OCI-LY1 (cell line): ENCODE measurements around the gene RNF125.

ENCODE experiments used
- H2AFZ ChIP-seq: fragments of 200-600 bp; sonication (generic), shearing (Covaris generic); 2 replicates; pipeline ENCODE4 v1.6.0; 2014; ENCODE audit warnings: antibody characterized with exemption, mild to moderate bottlenecking, low read length
- H3F3A ChIP-seq: fragments of 200-600 bp; sonication (generic), shearing (Covaris generic); 2 replicates; pipeline ENCODE4 v1.6.0; 2014; ENCODE audit warnings: mild to moderate bottlenecking, antibody characterized with exemption, low read length, moderate library complexity; ENCODE audit not compliant: insufficient read depth
- H3K27ac ChIP-seq: fragments of 200-600 bp; sonication (generic); 2 replicates; pipeline ENCODE4 v1.5.1; 2014; ENCODE audit warnings: low read length, mixed run types, mild to moderate bottlenecking, low read depth; ENCODE audit not compliant: poor library complexity, severe bottlenecking
- H3K27me3 ChIP-seq: fragments of 200-600 bp; sonication (generic); 2 replicates; pipeline ENCODE4 v1.6.0; 2014; ENCODE audit warnings: antibody characterized with exemption, mild to moderate bottlenecking, low read length, moderate library complexity; ENCODE audit not compliant: insufficient read depth
- H3K36me3 ChIP-seq: fragments of 200-600 bp; sonication (generic); 2 replicates; pipeline ENCODE4 v1.6.1; 2014; ENCODE audit warnings: mild to moderate bottlenecking, antibody characterized with exemption, low read length, moderate library complexity, mixed read lengths; ENCODE audit not compliant: insufficient read depth
- H3K4me1 ChIP-seq: fragments of 200-600 bp; sonication (generic); 2 replicates; pipeline ENCODE4 v1.5.1; 2014; ENCODE audit warnings: mild to moderate bottlenecking, low read length, moderate library complexity; ENCODE audit not compliant: insufficient read depth, severe bottlenecking
- H3K4me2 ChIP-seq: fragments of 200-600 bp; sonication (generic), shearing (Covaris generic); 2 replicates; pipeline ENCODE4 v1.6.1; 2014; ENCODE audit warnings: low read length
- H3K4me3 ChIP-seq: fragments of 200-600 bp; sonication (generic); 2 replicates; pipeline ENCODE4 v1.5.1; 2014; ENCODE audit warnings: low read length, low read depth, mild to moderate bottlenecking, mixed read lengths; ENCODE audit not compliant: poor library complexity, severe bottlenecking
- H3K79me2 ChIP-seq: fragments of 200-600 bp; shearing (Covaris generic); 2 replicates; pipeline ENCODE4 v1.6.1; 2016; ENCODE audit warnings: mixed run types, low read length, mixed read lengths; ENCODE audit not compliant: insufficient read depth
- H3K9ac ChIP-seq: fragments of 200-600 bp; sonication (generic), shearing (Covaris generic); 2 replicates; pipeline ENCODE4 v1.6.1; 2014; ENCODE audit warnings: mild to moderate bottlenecking, low read length, mixed read lengths
- H3K9me2 ChIP-seq: fragments of 200-600 bp; sonication (generic), shearing (Covaris generic); 2 replicates; pipeline ENCODE4 v1.6.1; 2014; ENCODE audit warnings: low read depth, mild to moderate bottlenecking, low read length, mixed read lengths
- H3K9me3 ChIP-seq: fragments of 200-600 bp; shearing (Covaris generic); 2 replicates; pipeline ENCODE4 v1.6.1; 2014; ENCODE audit warnings: low read length, mixed read lengths
- H4K20me1 ChIP-seq: fragments of 200-600 bp; sonication (generic), shearing (Covaris generic); 2 replicates; pipeline ENCODE4 v1.6.0; 2016; ENCODE audit warnings: mild to moderate bottlenecking, low read length; ENCODE audit not compliant: insufficient read depth
- CTCF ChIP-seq: fragments of 200-600 bp; sonication (generic), shearing (Covaris generic); IDR thresholded peaks from 2 replicates; pipeline ENCODE4 v1.5.1; 2017; ENCODE audit warnings: mild to moderate bottlenecking, antibody characterized with exemption, low read length, moderate library complexity, mixed read lengths
- EZH2 ChIP-seq: fragments of 200-600 bp; sonication (generic), shearing (Covaris generic); IDR thresholded peaks from 2 replicates; pipeline ENCODE4 v1.8.0; 2017; ENCODE audit warnings: borderline replicate concordance, mixed run types, mild to moderate bottlenecking, antibody characterized with exemption, low read length, moderate library complexity, mixed read lengths

RNF125 gene

GRCh38 chr18:32095900-32096229, 77.2 kb downstream of the RNF125 start:
- Histone ChIP-seq H3K27ac (no peak overlapping the region), H3K9ac (no peak overlapping the region), H3F3A (no peaks in the 10 kb centered on the region), H3K79me2 (peaks cover 78% of the 10 kb centered on the region), H3K9me2 (no peaks in the 10 kb centered on the region), H3K4me2 (no peak overlapping the region), H4K20me1 (no peaks in the 10 kb centered on the region), H3K9me3 (no peaks in the 10 kb centered on the region), H3K27me3 (no peaks in the 10 kb centered on the region), H3K4me3 (no peak overlapping the region), H3K36me3 (peaks cover 43% of the 10 kb centered on the region), H2AFZ (no peak overlapping the region), H3K4me1 (peaks cover 28% of the 10 kb centered on the region)
- TF ChIP-seq EZH2 (no peak), CTCF (no peak)

- Histone ChIP-seq H3K9me3 (no peaks in the 10 kb centered on the region), H3K36me3 (peaks cover 50% of the 10 kb centered on the region), H3K4me2 (no peak overlapping the region), H4K20me1 (no peaks in the 10 kb centered on the region), H2AFZ (no peak overlapping the region), H3F3A (no peaks in the 10 kb centered on the region), H3K9ac (no peak overlapping the region), H3K4me3 (no peak overlapping the region), H3K9me2 (no peaks in the 10 kb centered on the region), H3K4me1 (peaks cover 23% of the 10 kb centered on the region), H3K27me3 (no peaks in the 10 kb centered on the region), H3K79me2 (peaks cover 89% of the 10 kb centered on the region), H3K27ac (no peak overlapping the region)
- no peak for TF ChIP-seq EZH2
- no peak for TF ChIP-seq CTCF
Measured at GRCh38 chr18:32096946-32097345, 78.3 kb downstream of the RNF125 start.

GRCh38 chr18:32104516-32104915, 85.9 kb downstream of the RNF125 start:
- no peaks in the 10 kb centered on the region for H3K9me2 ChIP-seq
- H2AFZ ChIP-seq, result no peak overlapping the region
- H3K27me3 ChIP-seq, result no peaks in the 10 kb centered on the region
- no peak overlapping the region for H3K27ac ChIP-seq
- H3F3A ChIP-seq, result no peaks in the 10 kb centered on the region; the same call in 1 of the 2 replicates
- no peaks in the 10 kb centered on the region for H4K20me1 ChIP-seq
- no peak overlapping the region for H3K4me2 ChIP-seq
- peaks cover 36% of the 10 kb centered on the region for H3K36me3 ChIP-seq
- H3K4me3 ChIP-seq, result no peak overlapping the region
- no peaks in the 10 kb centered on the region for H3K9me3 ChIP-seq
- peaks cover 85% of the 10 kb centered on the region for H3K79me2 ChIP-seq
- TF ChIP-seq EZH2 (no peak), CTCF (no peak)
- H3K4me1 ChIP-seq, result no peaks in the 10 kb centered on the region
- no peak overlapping the region for H3K9ac ChIP-seq
